HepG2 (cell line): Measurements from ENCODE around the gene TRIM67.

ENCODE experiments used
- MXD4 ChIP-seq: IDR thresholded peaks from 2 replicates; pipeline ENCODE4 v1.6.1; 2016; ENCODE audit warnings: mild to moderate bottlenecking, missing biosample characterization, missing genetic modification reagents
- ZNF3 ChIP-seq: IDR thresholded peaks from 2 replicates; pipeline ENCODE4 v1.7.0; 2017; ENCODE audit warnings: inconsistent platforms
- ZNF510 ChIP-seq: sonication (generic); formaldehyde crosslinking; IDR thresholded peaks from 2 replicates; pipeline ENCODE4 v1.4.0; 2020; ENCODE audit warnings: low read depth, mild to moderate bottlenecking, missing genetic modification reagents
- ZSCAN21 ChIP-seq: sonication (generic); formaldehyde crosslinking; IDR thresholded peaks from 2 replicates; pipeline ENCODE4 v1.8.0; 2022; ENCODE audit warnings: mild to moderate bottlenecking, missing genetic modification reagents, moderate library complexity, borderline replicate concordance
- ZSCAN22 ChIP-seq: sonication (generic); formaldehyde crosslinking; IDR thresholded peaks from 2 replicates; pipeline ENCODE4 v1.4.0; 2020; ENCODE audit warnings: mild to moderate bottlenecking, missing genetic modification reagents
- TF ChIP-seq, protein P1 (sequence below): sonication (generic); formaldehyde crosslinking; IDR thresholded peaks from 2 replicates; pipeline ENCODE4 v1.5.0; 2020; ENCODE audit warnings: mild to moderate bottlenecking, missing genetic modification reagents, moderate library complexity

DNA sequence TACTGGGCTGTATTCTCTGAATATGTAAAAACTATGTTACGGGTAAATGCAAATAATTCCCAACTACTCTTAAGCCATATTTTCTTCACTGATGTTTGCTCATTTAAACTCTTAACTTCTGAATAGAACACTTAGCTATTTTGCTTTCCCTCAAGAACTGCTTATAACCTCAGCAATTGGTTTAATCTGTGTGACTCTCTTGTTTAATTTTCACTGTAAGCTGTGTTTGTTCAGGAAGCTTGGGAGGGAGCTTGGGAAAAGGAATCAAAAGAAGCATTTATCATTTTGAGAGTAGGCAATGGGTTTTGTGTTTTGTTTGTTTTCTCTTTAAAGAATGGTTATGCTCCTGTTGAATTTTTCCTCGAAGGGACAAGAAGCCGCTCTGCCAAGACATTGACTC is 103.5 kb downstream of the TRIM67 start:
- no peak for TF ChIP-seq ZNF3 (CRISPR knock-in tag)
- no peak for TF ChIP-seq MXD4 (CRISPR knock-in tag)
- TF ChIP-seq ZNF510 (CRISPR knock-in tag): no peak
- TF ChIP-seq ZSCAN22: no peak
- TF ChIP-seq, protein P1, sequence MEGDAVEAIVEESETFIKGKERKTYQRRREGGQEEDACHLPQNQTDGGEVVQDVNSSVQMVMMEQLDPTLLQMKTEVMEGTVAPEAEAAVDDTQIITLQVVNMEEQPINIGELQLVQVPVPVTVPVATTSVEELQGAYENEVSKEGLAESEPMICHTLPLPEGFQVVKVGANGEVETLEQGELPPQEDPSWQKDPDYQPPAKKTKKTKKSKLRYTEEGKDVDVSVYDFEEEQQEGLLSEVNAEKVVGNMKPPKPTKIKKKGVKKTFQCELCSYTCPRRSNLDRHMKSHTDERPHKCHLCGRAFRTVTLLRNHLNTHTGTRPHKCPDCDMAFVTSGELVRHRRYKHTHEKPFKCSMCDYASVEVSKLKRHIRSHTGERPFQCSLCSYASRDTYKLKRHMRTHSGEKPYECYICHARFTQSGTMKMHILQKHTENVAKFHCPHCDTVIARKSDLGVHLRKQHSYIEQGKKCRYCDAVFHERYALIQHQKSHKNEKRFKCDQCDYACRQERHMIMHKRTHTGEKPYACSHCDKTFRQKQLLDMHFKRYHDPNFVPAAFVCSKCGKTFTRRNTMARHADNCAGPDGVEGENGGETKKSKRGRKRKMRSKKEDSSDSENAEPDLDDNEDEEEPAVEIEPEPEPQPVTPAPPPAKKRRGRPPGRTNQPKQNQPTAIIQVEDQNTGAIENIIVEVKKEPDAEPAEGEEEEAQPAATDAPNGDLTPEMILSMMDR (CRISPR knock-in tag): no peak
- no peak for TF ChIP-seq ZSCAN21 (CRISPR knock-in tag)
